ENCODE measurements around the gene STK32C. TPM values are rescaled to one million over a fixed set of nuclear protein-coding genes. Genes with fewer than 3 reads are reported as not detected.

The STK32C gene
- total RNA-seq, 1 donor from 2014 or later = 15.7 TPM

- Mint-ChIP-seq H3K27ac (ENCODE audit: unreplicated experiment) (no peak overlapping the region), H3K27me3 (ENCODE audit: unreplicated experiment) (no peaks in the 10 kb centered on the region), H3K9me3 (ENCODE audit: unreplicated experiment) (no peaks in the 10 kb centered on the region), H3K36me3 (ENCODE audit: unreplicated experiment) (no peaks in the 10 kb centered on the region), H3K4me3 (ENCODE audit: unreplicated experiment) (no peak overlapping the region), H3K4me1 (ENCODE audit: unreplicated experiment) (peaks cover 6% of the 10 kb centered on the region)
- no peak for DNase-seq (ENCODE audit: extremely low spot score, unreplicated experiment)
- TF ChIP-seq CTCF (IDR thresholded peaks at IDR 0.05) = no peak
Measured at GRCh38 chr10:132207536-132208461, 100.0 kb downstream of the STK32C start.

- Mint-ChIP-seq H3K36me3 (ENCODE audit: unreplicated experiment) (no peaks in the 10 kb centered on the region), H3K27ac (ENCODE audit: unreplicated experiment) (no peak overlapping the region), H3K27me3 (ENCODE audit: unreplicated experiment) (no peaks in the 10 kb centered on the region), H3K4me3 (ENCODE audit: unreplicated experiment) (no peak overlapping the region), H3K9me3 (ENCODE audit: unreplicated experiment) (no peaks in the 10 kb centered on the region), H3K4me1 (ENCODE audit: unreplicated experiment) (peaks cover 6% of the 10 kb centered on the region)
- DNase-seq (ENCODE audit: extremely low spot score, unreplicated experiment) = no peak
- TF ChIP-seq CTCF (IDR thresholded peaks at IDR 0.05) = no peak
Measured at GRCh38 chr10:132206806-132207535, 100.8 kb downstream of the STK32C start.

GRCh38 chr10:132206377-132206745 lies 101.4 kb downstream of the STK32C start:
- H3K27me3 Mint-ChIP-seq (ENCODE audit: unreplicated experiment) = no peaks in the 10 kb centered on the region
- H3K4me3 Mint-ChIP-seq (ENCODE audit: unreplicated experiment) = no peak overlapping the region
- TF ChIP-seq CTCF (IDR thresholded peaks at IDR 0.05) = no peak
- H3K4me1 Mint-ChIP-seq (ENCODE audit: unreplicated experiment) = peaks cover 6% of the 10 kb centered on the region
- H3K27ac Mint-ChIP-seq (ENCODE audit: unreplicated experiment) = no peak overlapping the region
- no peaks in the 10 kb centered on the region for H3K36me3 Mint-ChIP-seq (ENCODE audit: unreplicated experiment)
- DNase-seq (ENCODE audit: extremely low spot score, unreplicated experiment) = no peak
- no peaks in the 10 kb centered on the region for H3K9me3 Mint-ChIP-seq (ENCODE audit: unreplicated experiment)

- Mint-ChIP-seq H3K27me3 (ENCODE audit: unreplicated experiment) (no peaks in the 10 kb centered on the region), H3K4me1 (ENCODE audit: unreplicated experiment) (peaks cover 6% of the 10 kb centered on the region), H3K36me3 (ENCODE audit: unreplicated experiment) (no peaks in the 10 kb centered on the region), H3K9me3 (ENCODE audit: unreplicated experiment) (no peaks in the 10 kb centered on the region), H3K27ac (ENCODE audit: unreplicated experiment) (no peak overlapping the region), H3K4me3 (ENCODE audit: unreplicated experiment) (no peak overlapping the region)
- no peak for TF ChIP-seq CTCF (IDR thresholded peaks at IDR 0.05)
- DNase-seq (ENCODE audit: extremely low spot score, unreplicated experiment) = no peak
Measured at GRCh38 chr10:132205650-132206376, 101.9 kb downstream of the STK32C start.
